Ishikawa (cell line): ENCODE measurements around the gene TJAP1.

Experiments used
- CEBPB ChIP-seq: IDR thresholded peaks from 2 replicates; pipeline ENCODE4 v1.6.1; 2012
- CREB1 ChIP-seq: IDR thresholded peaks from 2 replicates; pipeline ENCODE4 v1.6.1; 2012; ENCODE audit warnings: low read depth
- TAF1 ChIP-seq: IDR thresholded peaks from 2 replicates; pipeline ENCODE4 v1.6.1; 2012; ENCODE audit warnings: low read depth, mild to moderate bottlenecking
- YY1 ChIP-seq: IDR thresholded peaks from 2 replicates; pipeline ENCODE4 v1.6.1; 2012; ENCODE audit warnings: low read depth
- TF ChIP-seq, protein P1 (sequence below): IDR thresholded peaks from 2 replicates; pipeline ENCODE4 v1.6.1; 2012; ENCODE audit warnings: low read depth, mild to moderate bottlenecking
- TF ChIP-seq, protein P2 (sequence below): IDR thresholded peaks from 2 replicates; pipeline ENCODE4 v1.6.1; 2012

GRCh38 chr6:43522547-43523261 is 45.3 kb downstream of the TJAP1 start:
- TF ChIP-seq YY1 (no peak), TAF1 (no peak), CREB1 (no peak), CEBPB (no peak)
- TF ChIP-seq, protein P1, sequence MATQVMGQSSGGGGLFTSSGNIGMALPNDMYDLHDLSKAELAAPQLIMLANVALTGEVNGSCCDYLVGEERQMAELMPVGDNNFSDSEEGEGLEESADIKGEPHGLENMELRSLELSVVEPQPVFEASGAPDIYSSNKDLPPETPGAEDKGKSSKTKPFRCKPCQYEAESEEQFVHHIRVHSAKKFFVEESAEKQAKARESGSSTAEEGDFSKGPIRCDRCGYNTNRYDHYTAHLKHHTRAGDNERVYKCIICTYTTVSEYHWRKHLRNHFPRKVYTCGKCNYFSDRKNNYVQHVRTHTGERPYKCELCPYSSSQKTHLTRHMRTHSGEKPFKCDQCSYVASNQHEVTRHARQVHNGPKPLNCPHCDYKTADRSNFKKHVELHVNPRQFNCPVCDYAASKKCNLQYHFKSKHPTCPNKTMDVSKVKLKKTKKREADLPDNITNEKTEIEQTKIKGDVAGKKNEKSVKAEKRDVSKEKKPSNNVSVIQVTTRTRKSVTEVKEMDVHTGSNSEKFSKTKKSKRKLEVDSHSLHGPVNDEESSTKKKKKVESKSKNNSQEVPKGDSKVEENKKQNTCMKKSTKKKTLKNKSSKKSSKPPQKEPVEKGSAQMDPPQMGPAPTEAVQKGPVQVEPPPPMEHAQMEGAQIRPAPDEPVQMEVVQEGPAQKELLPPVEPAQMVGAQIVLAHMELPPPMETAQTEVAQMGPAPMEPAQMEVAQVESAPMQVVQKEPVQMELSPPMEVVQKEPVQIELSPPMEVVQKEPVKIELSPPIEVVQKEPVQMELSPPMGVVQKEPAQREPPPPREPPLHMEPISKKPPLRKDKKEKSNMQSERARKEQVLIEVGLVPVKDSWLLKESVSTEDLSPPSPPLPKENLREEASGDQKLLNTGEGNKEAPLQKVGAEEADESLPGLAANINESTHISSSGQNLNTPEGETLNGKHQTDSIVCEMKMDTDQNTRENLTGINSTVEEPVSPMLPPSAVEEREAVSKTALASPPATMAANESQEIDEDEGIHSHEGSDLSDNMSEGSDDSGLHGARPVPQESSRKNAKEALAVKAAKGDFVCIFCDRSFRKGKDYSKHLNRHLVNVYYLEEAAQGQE: no peak
- TF ChIP-seq, protein P2, sequence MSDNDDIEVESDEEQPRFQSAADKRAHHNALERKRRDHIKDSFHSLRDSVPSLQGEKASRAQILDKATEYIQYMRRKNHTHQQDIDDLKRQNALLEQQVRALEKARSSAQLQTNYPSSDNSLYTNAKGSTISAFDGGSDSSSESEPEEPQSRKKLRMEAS: no peak
